ENCODE data around the gene SLC4A8.
"Not testable (repeated sequence)": the region's sequence is repeated elsewhere in the genome, so short reads cannot be mapped to it uniquely, and the experiment has no call there.

SLC4A8 gene

GRCh38 chr12:51430196-51430895, 5.7 kb downstream of the SLC4A8 start:
- DNase-seq, result no peak

- no peak for DNase-seq
These were observed 8.3 kb downstream of the SLC4A8 start for GRCh38 chr12:51432921-51433320.

- DNase-seq, result no peak
These were observed 9.7 kb downstream of the SLC4A8 start for GRCh38 chr12:51434305-51434704.

GRCh38 chr12:51437431-51437830, 12.8 kb downstream of the SLC4A8 start:
- no peak for DNase-seq

- DNase-seq, result no peak
These were observed 14.7 kb downstream of the SLC4A8 start for GRCh38 chr12:51439330-51439729.

GRCh38 chr12:51441583-51441982, 17.0 kb downstream of the SLC4A8 start:
- no peak for DNase-seq

GRCh38 chr12:51442324-51442723, 17.7 kb downstream of the SLC4A8 start:
- no peak for DNase-seq

GRCh38 chr12:51443573-51443972, 18.9 kb downstream of the SLC4A8 start:
- no peak for DNase-seq

- DNase-seq, result no peak
These were observed 24.1 kb downstream of the SLC4A8 start for GRCh38 chr12:51448618-51449256.

- no peak for DNase-seq
These were observed 25.1 kb downstream of the SLC4A8 start for GRCh38 chr12:51449580-51450246.

GRCh38 chr12:51450333-51450732, 25.7 kb downstream of the SLC4A8 start:
- DNase-seq, result no peak

- no peak for DNase-seq
These were observed 26.2 kb downstream of the SLC4A8 start for GRCh38 chr12:51450806-51451205.

- not testable (repeated sequence) for DNase-seq
These were observed 29.4 kb downstream of the SLC4A8 start for GRCh38 chr12:51454016-51454415.

- DNase-seq, result not testable (repeated sequence)
These were observed 30.4 kb downstream of the SLC4A8 start for GRCh38 chr12:51455050-51455449.

GRCh38 chr12:51458635-51459034, 34.0 kb downstream of the SLC4A8 start:
- DNase-seq, result no peak

- DNase-seq, result no peak
These were observed 35.9 kb downstream of the SLC4A8 start for GRCh38 chr12:51460519-51460918.

- DNase-seq, result no peak
These were observed 40.9 kb downstream of the SLC4A8 start for GRCh38 chr12:51465491-51465890.

GRCh38 chr12:51470116-51470515, 45.5 kb downstream of the SLC4A8 start:
- DNase-seq, result no peak

- no peak for DNase-seq
These were observed 46.7 kb downstream of the SLC4A8 start for GRCh38 chr12:51471111-51471864.

- no peak for DNase-seq
These were observed 48.4 kb downstream of the SLC4A8 start for GRCh38 chr12:51472984-51473383.

- no peak for DNase-seq
These were observed 49.3 kb downstream of the SLC4A8 start for GRCh38 chr12:51473947-51474346.

- no peak for DNase-seq
These were observed 50.9 kb downstream of the SLC4A8 start for GRCh38 chr12:51475543-51475942.

- DNase-seq, result no peak
These were observed 56.3 kb downstream of the SLC4A8 start for GRCh38 chr12:51480978-51481377.
